K562 (cell line): ENCODE results near the gene ZSCAN32. TPM values are rescaled to one million over a fixed set of nuclear protein-coding genes. Genes with fewer than 3 reads are reported as not detected.

ENCODE experiments used
- CCAR2 ChIP-seq: fragments of 200-400 bp; formaldehyde crosslinking; IDR thresholded peaks from 2 replicates; pipeline ENCODE4 v1.6.1; 2017; ENCODE audit warnings: mild to moderate bottlenecking, low read depth, low read length
- KDM5B ChIP-seq: fragments of 200-600 bp; sonication (generic); IDR thresholded peaks from 2 replicates; pipeline ENCODE4 v1.6.1; 2012; ENCODE audit warnings: low read depth, mild to moderate bottlenecking, moderate library complexity, low read length, control low read depth, inconsistent platforms; ENCODE audit not compliant: insufficient replicate concordance
- POLR3G ChIP-seq: IDR thresholded peaks from 2 replicates; pipeline ENCODE4 v1.6.1; 2011; ENCODE audit not compliant: insufficient read length, insufficient replicate concordance; ENCODE audit errors: extremely low read depth
- RFX1 ChIP-seq: fragments of 450-650 bp; IDR thresholded peaks from 2 replicates; pipeline ENCODE4 v1.6.1; 2016; ENCODE audit warnings: mild to moderate bottlenecking, moderate library complexity
- RNF219 ChIP-seq: fragments of 250-450 bp; sonication (Bioruptor Pico); IDR thresholded peaks from 2 replicates; pipeline ENCODE4 v1.5.0; 2022; ENCODE audit warnings: mild to moderate bottlenecking
- TBL1XR1 ChIP-seq, 2 experiments: IDR thresholded peaks; 2 replicates each; pipeline ENCODE4 v1.6.1; 2012; ENCODE audit warnings: improper control_type of control experiment in 2 of 2, low read length in 2 of 2, mild to moderate bottlenecking in 1 of 2
- U2AF2 ChIP-seq: fragments of 200-400 bp; formaldehyde crosslinking; optimal IDR thresholded peaks from 2 replicates; pipeline ENCODE3; 2017; ENCODE audit warnings: low read depth, mild to moderate bottlenecking, low read length
- ZBTB40 ChIP-seq, 2 experiments: fragments of 450-650 bp in 1 of 2; sonication (generic) in 1 of 2; formaldehyde crosslinking in 1 of 2; IDR thresholded peaks; 2 replicates each; pipeline versions ENCODE4 v1.7.1 to v1.9.0; 2016 to 2022; ENCODE audit warnings: inconsistent platforms in 1 of 2, mild to moderate bottlenecking in 1 of 2, missing genetic modification reagents in 1 of 2
- polyA plus RNA-seq, 8 experiments: library from polyadenylated mRNA; depleted of rRNA in 4 of 8; stranded (reverse) in 5 of 8; unstranded in 3 of 8; fragments of >200 nt; fragmentation: Nextera tagmentation in 2 of 8; fragmentation: Illumina TruSeq in 1 of 8; extraction: Ambion mirVana in 2 of 8; extraction: Trizol in 1 of 8; gene quantifications; 2 replicates each; pipeline versions ENCODE4 v1.2.1 to v1.2.3, GENCODE V29; 2011 to 2014; ENCODE audit warnings: inconsistent platforms in 1 of 8, missing spikeins in 1 of 8
- total RNA-seq, 7 experiments: library from RNA; depleted of rRNA in 6 of 7; stranded (reverse); fragments of >200 nt in 6 of 7; fragmentation: Illumina TruSeq in 2 of 7; extraction: Trizol in 2 of 7; gene quantifications; 2 replicates each; pipeline versions ENCODE4 v1.2.1 to v1.2.3, GENCODE V29; 2011 to 2021; ENCODE audit warnings: low replicate concordance in 1 of 7
- TF ChIP-seq, protein P1 (sequence below): sonication (generic); formaldehyde crosslinking; IDR thresholded peaks from 2 replicates; pipeline ENCODE4 v1.9.0; 2022; ENCODE audit warnings: mild to moderate bottlenecking, missing genetic modification reagents
- TF ChIP-seq, protein P2 (sequence below), 2 experiments: fragments of 250-450 bp in 1 of 2; fragments of 450-650 bp in 1 of 2; sonication (Bioruptor Pico) in 1 of 2; IDR thresholded peaks; 2 replicates each; pipeline versions ENCODE4 v1.6.1 to v1.8.0; 2016 to 2021; ENCODE audit warnings: mild to moderate bottlenecking in 2 of 2, moderate library complexity in 2 of 2, missing compliant biosample characterization in 1 of 2, missing genetic modification characterization in 1 of 2
- TF ChIP-seq, protein P3 (sequence below): sonication (generic); formaldehyde crosslinking; IDR thresholded peaks from 2 replicates; pipeline ENCODE4 v1.8.1; 2023; ENCODE audit warnings: mild to moderate bottlenecking, missing genetic modification reagents

The ZSCAN32 gene
- total and polyA plus RNA-seq, 9 of the 15 experiments (the other 6 are each of a cell fraction or from before 2014, with no cell fraction given) = 16.0 to 29.4 (median 19.2) TPM

GRCh38 chr16:3443108-3444031 lies 42.6 kb upstream of the ZSCAN32 start, which contains the start of the genes NAA60 and ZNF597 (continued):
- peak; percentile 84 for TF ChIP-seq ZBTB40 (IDR thresholded peaks at IDR 0.05)
- TF ChIP-seq ZBTB40 (CRISPR knock-in tag; IDR thresholded peaks at IDR 0.05) = no peak
- TF ChIP-seq KDM5B = no peak
- TF ChIP-seq RNF219 (CRISPR knock-in tag) = no peak
- TF ChIP-seq, protein P1, sequence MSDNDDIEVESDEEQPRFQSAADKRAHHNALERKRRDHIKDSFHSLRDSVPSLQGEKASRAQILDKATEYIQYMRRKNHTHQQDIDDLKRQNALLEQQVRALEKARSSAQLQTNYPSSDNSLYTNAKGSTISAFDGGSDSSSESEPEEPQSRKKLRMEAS = no peak
- no peak; the same call in 1 of the 2 replicates for TF ChIP-seq RFX1
- TF ChIP-seq, protein P2, sequence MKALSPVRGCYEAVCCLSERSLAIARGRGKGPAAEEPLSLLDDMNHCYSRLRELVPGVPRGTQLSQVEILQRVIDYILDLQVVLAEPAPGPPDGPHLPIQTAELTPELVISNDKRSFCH (CRISPR knock-in tag; IDR thresholded peaks at IDR 0.05) = no peak
- TF ChIP-seq, protein P2 (tag; IDR thresholded peaks at IDR 0.05) = no peak
- TF ChIP-seq, protein P3, sequence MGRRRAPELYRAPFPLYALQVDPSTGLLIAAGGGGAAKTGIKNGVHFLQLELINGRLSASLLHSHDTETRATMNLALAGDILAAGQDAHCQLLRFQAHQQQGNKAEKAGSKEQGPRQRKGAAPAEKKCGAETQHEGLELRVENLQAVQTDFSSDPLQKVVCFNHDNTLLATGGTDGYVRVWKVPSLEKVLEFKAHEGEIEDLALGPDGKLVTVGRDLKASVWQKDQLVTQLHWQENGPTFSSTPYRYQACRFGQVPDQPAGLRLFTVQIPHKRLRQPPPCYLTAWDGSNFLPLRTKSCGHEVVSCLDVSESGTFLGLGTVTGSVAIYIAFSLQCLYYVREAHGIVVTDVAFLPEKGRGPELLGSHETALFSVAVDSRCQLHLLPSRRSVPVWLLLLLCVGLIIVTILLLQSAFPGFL (CRISPR knock-in tag) = no peak
- no peak for TF ChIP-seq U2AF2
- no peak for TF ChIP-seq CCAR2
- TF ChIP-seq TBL1XR1 (IDR thresholded peaks at IDR 0.05; ENCODE audit: low read length in 2 of 2) = no peak
- no peak for TF ChIP-seq POLR3G
